GM18505 (cell line): ENCODE data around the gene MAX.

Source experiments
- ATAC-seq: cut with Tn5 transposase; IDR thresholded peaks from one replicate; pipeline ENCODE4 v1.9.1; 2021; ENCODE audit not compliant: unreplicated experiment
- POLR2A ChIP-seq: IDR thresholded peaks from 4 replicates; pipeline ENCODE4 v1.6.1; 2011; ENCODE audit warnings: borderline replicate concordance; ENCODE audit not compliant: insufficient read depth, insufficient read length; ENCODE audit errors: extremely low read depth

Gene MAX

GRCh38 chr14:65102441-65103149 is at the start of gene MAX:
MAX (minus strand) TSS chr14:65102517; CDS start chr14:65102339, 178 bp downstream.
- TF ChIP-seq POLR2A = peak; percentile 75
- ATAC-seq = peak; percentile 78

- ATAC-seq = no peak
Observed at GRCh38 chr14:65151609-65151956, 49.3 kb upstream of the MAX start.

GRCh38 chr14:65150898-65151608 is 48.7 kb upstream of the MAX start:
- no peak for ATAC-seq

More at GRCh38 chr14:65151609-65151956, 49.3 kb upstream of the MAX start:
- no peak for TF ChIP-seq POLR2A

GRCh38 chr14:65149116-65149515 is 46.8 kb upstream of the MAX start:
- ATAC-seq = no peak

More at GRCh38 chr14:65150898-65151608, 48.7 kb upstream of the MAX start:
- no peak for TF ChIP-seq POLR2A

GRCh38 chr14:65144170-65144569 is 41.9 kb upstream of the MAX start:
- no peak for ATAC-seq
- TF ChIP-seq POLR2A = no peak

More at GRCh38 chr14:65149116-65149515, 46.8 kb upstream of the MAX start:
- no peak for TF ChIP-seq POLR2A

- TF ChIP-seq POLR2A = no peak
- no peak for ATAC-seq
Observed at GRCh38 chr14:65142914-65143625, 40.8 kb upstream of the MAX start.

DNA sequence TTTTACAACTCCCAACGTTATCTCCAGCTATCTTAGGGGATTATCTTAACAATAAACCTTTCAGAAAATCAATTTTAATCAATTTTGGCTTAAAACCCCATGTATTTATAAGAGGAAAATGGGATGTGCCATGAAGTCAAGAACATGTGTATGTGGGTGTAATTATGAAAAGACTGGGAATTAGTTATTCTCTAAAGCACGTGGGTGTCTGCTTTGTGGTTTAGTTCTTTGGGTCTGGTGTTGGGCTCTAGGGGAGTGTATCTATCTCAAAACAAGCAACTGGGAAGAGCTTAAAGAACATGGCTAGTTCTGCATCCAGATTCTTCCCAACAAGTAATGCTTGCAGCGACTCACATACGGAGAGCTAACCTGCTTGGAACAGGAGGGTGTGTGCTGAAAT is 40.1 kb upstream of the MAX start:
- ATAC-seq = no peak
- TF ChIP-seq POLR2A = no peak

- TF ChIP-seq POLR2A = no peak
Observed at GRCh38 chr14:65141523-65141922, 39.2 kb upstream of the MAX start.

DNA sequence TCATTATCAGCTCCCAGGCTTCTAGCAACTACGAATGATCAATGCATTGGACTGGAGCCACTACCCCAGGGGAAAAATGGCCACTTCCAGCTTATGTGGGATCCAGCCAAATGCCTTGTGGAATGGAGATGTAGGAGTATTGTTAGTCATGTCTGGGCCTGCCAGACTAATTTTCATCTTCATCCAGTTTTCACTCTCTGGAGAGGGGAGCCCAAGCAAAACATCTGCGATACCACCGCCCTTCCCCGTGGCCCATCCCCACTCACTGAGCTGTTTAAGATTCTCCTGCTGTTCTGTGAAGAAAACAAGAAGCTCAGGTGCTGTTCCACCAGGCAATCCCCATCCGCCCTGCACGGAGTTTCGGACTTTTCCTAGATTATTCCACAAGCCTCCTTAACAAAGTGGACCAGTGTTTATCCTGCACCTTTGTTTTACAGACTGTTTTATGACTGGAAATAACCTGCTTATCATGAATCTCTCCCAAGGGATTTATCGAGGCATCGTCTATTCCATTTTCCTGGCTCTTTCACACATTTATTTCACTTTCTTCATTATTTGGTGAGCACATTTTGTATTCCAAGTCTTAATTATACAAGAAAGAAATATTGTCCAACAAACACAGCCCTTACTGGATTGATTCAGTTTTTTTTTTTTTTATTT is 35.5 kb upstream of the MAX start:
- TF ChIP-seq POLR2A = no peak
- no peak for ATAC-seq

More at GRCh38 chr14:65141523-65141922, 39.2 kb upstream of the MAX start:
- no peak for ATAC-seq

- no peak for TF ChIP-seq POLR2A
- no peak for ATAC-seq
Observed at GRCh38 chr14:65134651-65135579, 32.6 kb upstream of the MAX start.

DNA sequence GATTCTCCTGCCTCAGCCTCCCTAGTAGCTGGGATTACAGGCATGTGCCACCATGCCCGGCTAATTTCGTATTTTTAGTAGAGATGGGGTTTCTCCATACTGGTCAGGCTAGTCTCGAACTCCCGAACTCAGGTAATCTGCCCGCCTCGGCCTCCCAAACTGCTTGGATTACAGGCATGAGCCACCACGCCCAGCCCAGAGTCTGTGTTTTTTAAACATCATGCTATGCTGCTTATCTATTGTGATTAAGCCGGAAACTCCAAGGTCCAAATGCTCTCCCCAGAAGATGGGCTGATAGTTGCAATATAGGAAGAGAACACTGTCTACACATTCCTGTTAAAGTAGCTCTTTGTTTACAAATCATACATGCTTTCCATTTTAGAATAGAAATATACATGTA is 30.5 kb upstream of the MAX start:
- no peak for ATAC-seq
- TF ChIP-seq POLR2A = no peak

DNA sequence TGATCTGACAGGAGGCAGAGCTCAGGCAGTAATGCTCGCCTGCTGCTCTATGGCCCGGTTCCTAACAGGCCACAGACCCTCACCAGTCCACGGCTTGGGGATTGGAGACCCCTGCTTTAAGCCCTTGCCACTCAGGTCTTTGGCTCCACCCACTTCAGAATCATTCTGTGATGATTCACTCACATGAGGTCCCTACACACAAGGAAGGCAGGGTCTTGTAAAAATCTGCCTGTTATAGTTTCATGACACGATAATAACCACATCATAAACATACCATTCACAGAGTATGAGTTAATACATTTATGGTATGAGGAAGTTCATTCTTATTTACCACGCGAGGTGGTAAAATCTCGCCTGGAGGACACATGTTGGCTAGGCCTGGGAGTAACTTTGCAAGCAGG is 29.0 kb upstream of the MAX start:
- no peak for ATAC-seq
- TF ChIP-seq POLR2A = no peak
